Loucy (cell line): ENCODE measurements around the gene ZSWIM9.

Experiments
- H2AFZ ChIP-seq: fragments of 200-600 bp; sonication (generic); 2 replicates; pipeline ENCODE4 v1.6.0; 2016; ENCODE audit warnings: antibody characterized with exemption, mild to moderate bottlenecking, low read length, moderate library complexity
- H3F3A ChIP-seq: fragments of 200-600 bp; 2 replicates; pipeline ENCODE4 v1.6.0; 2016; ENCODE audit warnings: antibody characterized with exemption, low read depth, mild to moderate bottlenecking
- H3K27me3 ChIP-seq: fragments of 200-600 bp; sonication (generic); 2 replicates; pipeline ENCODE4 v1.6.1; 2014; ENCODE audit warnings: low read length, mild to moderate bottlenecking; ENCODE audit not compliant: insufficient read depth, poor library complexity, severe bottlenecking
- H3K36me3 ChIP-seq: fragments of 200-600 bp; sonication (generic); 2 replicates; pipeline ENCODE4 v1.6.1; 2016; ENCODE audit warnings: low read length; ENCODE audit not compliant: insufficient read depth
- H3K4me1 ChIP-seq: fragments of 200-600 bp; sonication (generic); 2 replicates; pipeline ENCODE4 v1.5.1; 2014; ENCODE audit warnings: low read length, mild to moderate bottlenecking; ENCODE audit not compliant: insufficient read depth, poor library complexity, severe bottlenecking
- H3K4me2 ChIP-seq: fragments of 200-600 bp; sonication (generic); 2 replicates; pipeline ENCODE4 v1.6.0; 2014; ENCODE audit warnings: antibody characterized with exemption, low read length, low read depth, mild to moderate bottlenecking; ENCODE audit not compliant: poor library complexity, severe bottlenecking
- H3K4me3 ChIP-seq: fragments of 200-600 bp; sonication (generic); 2 replicates; pipeline ENCODE4 v1.5.1; 2014; ENCODE audit warnings: low read length, mild to moderate bottlenecking, mixed read lengths; ENCODE audit not compliant: poor library complexity, severe bottlenecking
- H3K79me2 ChIP-seq: fragments of 200-600 bp; sonication (generic); 2 replicates; pipeline ENCODE4 v1.6.1; 2014; ENCODE audit warnings: low read length; ENCODE audit not compliant: insufficient read depth
- H3K9ac ChIP-seq: fragments of 200-600 bp; sonication (generic); 2 replicates; pipeline ENCODE4 v1.6.0; 2014; ENCODE audit warnings: mild to moderate bottlenecking, low read depth, low read length, moderate library complexity; ENCODE audit not compliant: poor library complexity, severe bottlenecking
- H3K9me2 ChIP-seq: fragments of 200-600 bp; sonication (generic); replicated peaks from 2 replicates; pipeline ENCODE4 v1.6.1; 2016; ENCODE audit warnings: low read depth, low read length, mixed read lengths
- H3K9me3 ChIP-seq: fragments of 200-600 bp; sonication (generic); 2 replicates; pipeline ENCODE4 v1.6.1; 2014; ENCODE audit warnings: mild to moderate bottlenecking, antibody characterized with exemption, low read length, low read depth; ENCODE audit not compliant: insufficient read depth
- H4K20me1 ChIP-seq: fragments of 200-600 bp; sonication (generic); 2 replicates; pipeline ENCODE4 v1.6.0; 2014; ENCODE audit warnings: antibody characterized with exemption, low read length, mild to moderate bottlenecking; ENCODE audit not compliant: insufficient read depth, poor library complexity, severe bottlenecking
- CTCF ChIP-seq: fragments of 200-600 bp; sonication (generic); conservative IDR thresholded peaks from 2 replicates; pipeline ENCODE4 v1.5.1; 2014; ENCODE audit warnings: mild to moderate bottlenecking, antibody characterized with exemption, low read length
- EZH2phosphoT487 ChIP-seq: fragments of 200-600 bp; IDR thresholded peaks from 2 replicates; pipeline ENCODE4 v1.6.1; 2018; ENCODE audit warnings: antibody characterized with exemption, mild to moderate bottlenecking, moderate library complexity, borderline replicate concordance

Gene ZSWIM9

GRCh38 chr19:48137411-48137810, 33.1 kb upstream of the ZSWIM9 start:
- no peaks in the 10 kb centered on the region for H3K79me2 ChIP-seq
- H3K27me3 ChIP-seq, result no peaks in the 10 kb centered on the region
- no peak overlapping the region for H3K4me2 ChIP-seq
- no peak overlapping the region for H3K4me3 ChIP-seq
- no peaks in the 10 kb centered on the region for H3K4me1 ChIP-seq
- no peaks in the 10 kb centered on the region for H3K9me3 ChIP-seq
- H3K9me2 ChIP-seq, result no peaks in the 10 kb centered on the region
- no peak overlapping the region for H3K9ac ChIP-seq
- no peaks in the 10 kb centered on the region for H3F3A ChIP-seq
- no peak overlapping the region for H2AFZ ChIP-seq
- H4K20me1 ChIP-seq, result no peaks in the 10 kb centered on the region
- no peak for TF ChIP-seq CTCF
- TF ChIP-seq EZH2phosphoT487, result no peak
- peaks cover 35% of the 10 kb centered on the region; the same call in 1 of the 2 replicates for H3K36me3 ChIP-seq

DNA sequence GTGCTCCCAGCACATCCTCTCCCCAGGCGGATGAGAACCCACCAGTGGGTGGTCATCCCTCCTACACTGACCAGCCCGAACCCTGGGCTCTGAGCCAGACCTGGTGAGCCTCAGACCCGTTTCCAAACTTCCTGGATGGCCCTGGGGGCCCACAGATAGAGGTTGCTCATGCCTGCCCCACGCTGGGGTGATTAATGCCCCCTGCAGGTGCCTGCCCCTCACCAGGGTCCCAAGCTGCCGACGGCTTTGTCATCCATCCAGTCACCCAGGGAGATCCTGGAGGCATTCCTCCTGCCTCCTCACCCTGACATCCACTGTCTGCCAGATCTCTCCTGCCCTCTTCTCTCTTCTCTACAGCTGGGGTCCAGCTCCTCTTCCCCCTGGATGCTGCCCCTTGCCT, 31.4 kb upstream of the ZSWIM9 start:
- peaks cover 36% of the 10 kb centered on the region; the same call in 1 of the 2 replicates for H3K36me3 ChIP-seq
- H3K4me3 ChIP-seq, result no peak overlapping the region
- H4K20me1 ChIP-seq, result no peaks in the 10 kb centered on the region
- H3K27me3 ChIP-seq, result no peaks in the 10 kb centered on the region
- H3K9ac ChIP-seq, result no peak overlapping the region
- H3K79me2 ChIP-seq, result no peaks in the 10 kb centered on the region
- no peaks in the 10 kb centered on the region for H3K4me1 ChIP-seq
- no peaks in the 10 kb centered on the region for H3K9me2 ChIP-seq
- H3F3A ChIP-seq, result no peaks in the 10 kb centered on the region
- no peak overlapping the region for H2AFZ ChIP-seq
- H3K9me3 ChIP-seq, result no peaks in the 10 kb centered on the region
- H3K4me2 ChIP-seq, result no peak overlapping the region
- TF ChIP-seq CTCF (no peak), EZH2phosphoT487 (no peak)

DNA sequence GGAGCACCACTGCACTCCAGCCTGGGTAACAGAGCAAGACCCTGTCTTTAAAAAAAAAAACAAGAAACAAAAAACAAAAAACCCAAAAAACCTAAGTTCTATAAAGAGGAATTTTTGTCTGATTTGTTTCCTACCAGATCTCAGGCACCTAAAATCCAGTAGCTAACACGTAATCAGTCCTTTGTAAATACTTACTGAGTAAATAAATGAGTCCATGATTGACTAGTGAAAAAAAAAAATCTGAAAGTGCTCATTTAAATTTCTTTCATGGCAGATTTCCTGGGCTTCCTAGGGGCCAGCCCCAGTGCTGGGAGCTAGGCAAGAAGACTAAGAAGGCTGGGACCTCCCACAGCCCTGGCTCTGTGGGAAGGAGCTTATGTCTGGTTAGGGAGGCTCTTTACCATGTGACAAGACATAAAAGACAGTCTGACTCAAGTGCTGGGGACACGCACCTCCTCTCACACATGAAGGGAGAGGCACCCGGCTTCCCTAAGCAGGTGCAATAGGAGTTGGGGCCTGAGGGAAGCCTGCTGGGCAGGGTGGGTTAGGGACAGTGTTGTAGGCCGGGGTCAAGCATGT, 22.8 kb upstream of the ZSWIM9 start:
- H3K79me2 ChIP-seq, result no peaks in the 10 kb centered on the region
- H3K9me2 ChIP-seq, result no peaks in the 10 kb centered on the region
- no peak overlapping the region for H3K9ac ChIP-seq
- no peak overlapping the region for H3K4me3 ChIP-seq
- H3K4me2 ChIP-seq, result no peak overlapping the region
- no peaks in the 10 kb centered on the region for H3K4me1 ChIP-seq
- no peaks in the 10 kb centered on the region for H3F3A ChIP-seq
- no peaks in the 10 kb centered on the region for H3K27me3 ChIP-seq
- no peak overlapping the region for H2AFZ ChIP-seq
- H3K9me3 ChIP-seq, result no peaks in the 10 kb centered on the region
- TF ChIP-seq EZH2phosphoT487 (no peak), CTCF (no peak)
- no peaks in the 10 kb centered on the region for H4K20me1 ChIP-seq
- peaks cover 92% of the 10 kb centered on the region; the same call in 1 of the 2 replicates for H3K36me3 ChIP-seq
